M059J (cell line): ENCODE data around the gene APOL3. TPM values are rescaled to one million over a fixed set of nuclear protein-coding genes. Genes with fewer than 3 reads are reported as not detected.
"Not testable (repeated sequence)": the region's sequence is repeated elsewhere in the genome, so short reads cannot be mapped to it uniquely, and the experiment has no call there.

Experiments
- DNase-seq: peaks from one replicate; pipeline ENCODE4 v3.0.0-alpha.2; 2012; ENCODE audit warnings: low read depth
- total RNA-seq: library from RNA; depleted of rRNA; stranded (reverse); fragments of >200 nt; shearing (Covaris generic); gene quantifications from 2 replicates; pipeline ENCODE4 v1.2.3, GENCODE V29; 2014; rRNA removed

APOL3 gene
- total RNA-seq = 11.7 and 12.4 TPM in 2 replicates

GRCh38 chr22:36160499-36160942 is at the start of gene APOL3:
TSS of gene APOL3 (minus strand) at chr22:36160755. CDS start at chr22:36149055, 11,700 bp downstream.
- DNase-seq = peak; percentile 40

DNA sequence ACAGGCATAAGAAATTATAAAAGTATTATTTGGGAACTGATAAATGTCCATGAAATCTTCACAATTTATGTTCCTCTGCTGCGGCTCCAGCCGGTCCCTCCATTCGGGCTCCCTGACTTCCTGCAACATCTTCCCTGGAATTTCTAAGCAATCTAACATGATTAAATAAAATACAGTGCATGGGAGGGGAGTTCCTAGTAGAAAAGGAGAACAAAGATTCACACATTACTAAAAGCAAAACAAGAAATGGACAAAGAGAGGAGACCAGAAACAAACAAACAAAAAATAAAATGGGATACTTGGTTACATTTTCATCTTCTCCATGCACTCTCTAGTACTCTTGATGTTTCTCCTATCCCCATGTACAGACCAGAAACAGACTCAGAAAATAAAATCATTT is 49.7 kb upstream of the APOL3 start:
- DNase-seq = no peak

DNA sequence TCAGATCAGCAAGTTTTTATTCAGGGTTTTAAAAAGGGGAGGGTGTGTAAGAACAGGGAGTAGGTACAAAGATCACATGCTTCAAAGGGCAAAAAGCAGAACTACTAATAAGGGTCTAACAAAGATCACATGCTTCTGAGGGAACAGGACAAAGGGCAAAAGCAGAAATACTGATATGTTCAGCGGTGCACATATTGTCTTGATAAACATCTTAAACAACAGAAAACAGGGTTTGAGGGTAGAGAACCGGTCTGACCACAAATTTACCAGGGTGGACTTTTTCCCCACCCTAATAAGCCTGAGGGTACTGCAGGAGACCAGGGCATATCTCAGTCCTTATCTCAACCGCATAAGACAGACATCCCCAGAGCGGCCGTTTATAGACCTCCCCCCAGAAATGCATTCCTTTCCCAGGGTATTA is 48.9 kb upstream of the APOL3 start:
- DNase-seq = not testable (repeated sequence)

DNA sequence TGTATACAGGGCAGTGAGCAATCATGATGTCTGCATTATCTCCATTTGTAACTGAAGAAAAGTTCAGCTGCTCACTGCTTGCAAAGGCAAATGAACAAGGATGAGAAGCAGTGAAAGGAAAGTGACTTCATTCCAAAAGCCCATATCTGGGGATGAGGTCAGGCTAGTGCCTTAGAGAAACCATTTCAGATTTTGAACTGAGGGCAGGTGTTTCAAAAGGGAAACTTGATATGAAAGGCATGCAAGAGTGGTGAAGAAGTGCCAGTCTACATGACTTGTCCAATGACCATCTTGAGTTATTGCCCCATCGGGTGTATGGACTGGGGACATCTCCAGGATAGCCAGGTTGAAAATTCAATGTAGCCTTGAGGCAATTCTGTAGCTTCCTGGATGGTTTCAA is 48.4 kb upstream of the APOL3 start:
- no peak for DNase-seq

GRCh38 chr22:36208162-36208765 is 47.7 kb upstream of the APOL3 start:
- no peak for DNase-seq

- no peak for DNase-seq
Measured at GRCh38 chr22:36206255-36206654, 45.7 kb upstream of the APOL3 start.

- DNase-seq = not testable (repeated sequence)
Measured at GRCh38 chr22:36205573-36205972, 45.0 kb upstream of the APOL3 start.

DNA sequence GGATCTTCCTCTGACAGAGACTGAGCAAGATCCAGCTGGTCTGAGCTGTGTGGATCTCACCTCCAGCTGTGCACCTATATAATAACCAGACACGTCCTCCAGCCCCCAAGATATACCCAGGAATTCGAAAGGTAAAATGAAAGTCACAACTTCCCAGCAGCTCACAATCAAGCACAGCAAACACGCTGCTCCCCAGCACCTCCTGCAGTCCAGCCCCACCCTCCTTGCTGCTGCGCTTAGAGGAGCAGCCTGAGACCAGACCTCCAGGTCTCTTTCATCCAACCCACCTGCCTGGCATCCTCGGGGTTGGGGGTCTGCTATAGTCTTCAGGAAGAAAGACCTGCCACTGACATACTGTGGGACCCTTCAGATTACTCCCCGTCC is 44.1 kb upstream of the APOL3 start:
- DNase-seq = no peak

- no peak for DNase-seq
Measured at GRCh38 chr22:36204001-36204631, 43.6 kb upstream of the APOL3 start.

DNA sequence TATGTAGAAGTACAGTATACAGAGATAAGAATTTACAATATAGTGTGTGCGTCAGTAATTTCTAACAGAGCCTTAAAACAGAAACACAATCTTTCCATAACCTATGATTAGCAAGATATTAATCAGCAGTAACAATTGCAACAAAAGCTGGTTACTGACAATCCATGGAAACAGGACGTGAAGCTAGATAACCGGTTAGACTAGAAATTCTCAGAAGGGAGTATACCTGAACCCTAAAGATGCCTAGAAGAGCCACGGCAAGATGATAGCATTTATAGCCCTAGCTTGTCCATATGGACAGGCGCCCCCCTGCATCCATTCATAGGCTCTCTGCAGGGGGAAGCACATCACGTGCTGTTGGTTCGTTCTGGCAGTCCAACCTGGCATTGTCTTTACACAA is 42.9 kb upstream of the APOL3 start:
- not testable (repeated sequence) for DNase-seq

DNA sequence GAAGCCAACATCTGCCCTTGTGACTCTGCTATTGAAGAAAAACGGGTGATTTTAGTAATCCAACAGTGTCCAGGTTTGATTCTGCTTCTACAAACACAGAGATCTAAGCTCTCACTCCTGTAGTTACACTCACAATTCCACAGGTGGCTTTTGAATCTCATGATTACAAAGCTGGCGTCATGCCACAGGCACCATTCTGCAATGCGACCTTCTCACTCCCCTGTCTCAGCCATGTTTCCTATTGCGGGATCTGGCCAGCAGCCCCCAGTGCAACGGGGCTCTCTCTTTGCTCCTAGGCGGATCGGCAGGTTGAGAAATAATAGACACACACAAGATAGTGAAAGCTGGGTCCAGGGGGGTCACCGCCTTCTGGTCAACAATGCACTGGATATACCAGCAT is 42.4 kb upstream of the APOL3 start:
- DNase-seq = not testable (repeated sequence)

DNA sequence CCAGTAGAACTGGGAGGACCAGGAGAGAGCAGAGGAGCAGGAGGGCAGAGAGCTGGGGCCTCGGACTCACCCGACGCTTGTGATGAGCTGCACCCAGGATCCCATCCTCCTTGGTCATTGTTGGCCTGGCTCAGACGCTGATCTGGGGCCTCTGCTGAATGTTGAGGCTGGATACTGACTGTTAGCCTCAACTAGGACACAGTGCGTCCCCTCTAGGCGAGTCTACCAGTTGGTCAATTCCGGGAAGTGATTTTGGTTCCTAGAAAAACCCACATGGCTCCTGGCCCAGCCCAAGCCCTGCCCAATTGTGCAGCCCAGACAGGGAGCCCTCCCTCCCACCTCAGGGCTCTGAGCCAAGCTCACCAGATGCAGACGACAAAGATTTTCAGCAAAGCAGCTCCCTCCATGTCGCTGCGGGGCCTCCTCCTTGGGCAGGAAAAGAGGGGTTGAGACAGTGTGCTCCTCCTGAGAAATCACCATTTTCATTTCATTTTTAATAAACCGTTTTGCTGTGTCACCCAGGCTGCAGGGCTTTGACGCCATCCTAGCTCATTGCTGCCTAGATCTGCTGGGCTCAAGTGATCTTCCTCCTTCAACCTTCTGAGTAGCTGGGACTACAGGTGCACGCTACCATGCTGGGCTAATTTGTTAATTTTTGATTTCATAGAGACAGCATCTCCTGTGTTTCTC is 41.2 kb upstream of the APOL3 start, which contains the start of gene APOL4:
Gene APOL4, minus strand, starts transcription at position 180 of the 690 bp plus-strand sequence. Its CDS starts 75 bp downstream, at position 105.
- no peak for DNase-seq

GRCh38 chr22:36201025-36201424 is 40.5 kb upstream of the APOL3 start:
- not testable (repeated sequence) for DNase-seq

DNA sequence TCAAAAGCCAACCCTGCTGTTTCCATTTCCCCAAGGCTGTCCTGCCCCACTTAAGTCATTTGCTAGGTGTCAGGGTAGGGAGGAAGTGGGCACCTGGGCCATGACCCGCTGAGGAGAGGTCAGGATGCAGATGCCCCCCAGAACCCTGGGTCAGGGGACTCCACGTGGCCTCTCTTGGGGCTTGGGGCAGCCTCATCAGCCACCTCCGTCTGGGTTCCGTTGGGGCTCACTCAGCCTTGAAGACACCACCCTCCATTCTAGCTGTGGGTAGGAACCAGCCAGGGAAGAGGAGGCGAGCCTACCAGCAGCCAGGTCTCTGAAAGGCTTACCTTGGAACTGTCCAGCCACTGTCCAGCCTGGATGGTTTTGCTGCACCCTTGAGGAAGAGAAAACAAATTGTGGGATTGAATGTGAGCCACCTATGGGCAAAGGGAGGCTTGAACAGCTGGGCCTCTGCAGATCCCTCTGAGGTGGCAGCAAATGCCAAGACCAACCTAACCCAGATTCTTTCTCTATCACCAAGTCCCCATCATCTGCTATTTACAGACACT is 38.5 kb upstream of the APOL3 start:
- peak; percentile 28 for DNase-seq

- no peak for DNase-seq
Measured at GRCh38 chr22:36198536-36198935, 38.0 kb upstream of the APOL3 start.

DNA sequence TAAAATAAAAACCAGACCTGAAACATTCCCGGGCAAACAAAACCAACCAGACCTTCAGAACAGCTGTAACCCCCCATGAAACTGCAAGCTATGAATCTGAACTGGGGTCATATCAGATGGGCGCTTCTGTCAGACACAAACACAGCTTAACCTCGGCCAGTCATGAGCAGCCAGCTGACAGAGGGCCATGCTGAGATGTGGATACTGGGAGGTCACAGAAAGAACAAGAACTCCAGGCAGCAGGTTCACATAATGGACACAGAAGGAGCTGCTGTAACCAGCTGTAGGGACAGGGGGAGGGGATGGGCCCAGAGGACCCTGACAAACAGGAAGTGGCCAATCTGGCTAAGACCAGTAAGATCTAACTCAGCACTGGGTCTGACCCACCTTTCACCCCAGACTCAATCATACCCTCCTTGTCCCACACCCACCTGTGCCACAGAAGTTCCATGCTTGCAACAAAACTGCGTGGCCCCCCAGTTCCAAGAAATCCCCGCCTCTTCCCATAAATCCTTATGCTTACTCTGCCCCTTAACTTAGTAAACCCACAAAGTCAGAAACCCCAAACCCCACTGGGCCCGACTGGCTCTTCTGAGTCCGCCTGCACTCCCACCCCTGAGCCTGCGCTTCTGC is 37.1 kb upstream of the APOL3 start:
- no peak for DNase-seq

GRCh38 chr22:36197065-36197440 is 36.5 kb upstream of the APOL3 start:
- peak; percentile 14 for DNase-seq

DNA sequence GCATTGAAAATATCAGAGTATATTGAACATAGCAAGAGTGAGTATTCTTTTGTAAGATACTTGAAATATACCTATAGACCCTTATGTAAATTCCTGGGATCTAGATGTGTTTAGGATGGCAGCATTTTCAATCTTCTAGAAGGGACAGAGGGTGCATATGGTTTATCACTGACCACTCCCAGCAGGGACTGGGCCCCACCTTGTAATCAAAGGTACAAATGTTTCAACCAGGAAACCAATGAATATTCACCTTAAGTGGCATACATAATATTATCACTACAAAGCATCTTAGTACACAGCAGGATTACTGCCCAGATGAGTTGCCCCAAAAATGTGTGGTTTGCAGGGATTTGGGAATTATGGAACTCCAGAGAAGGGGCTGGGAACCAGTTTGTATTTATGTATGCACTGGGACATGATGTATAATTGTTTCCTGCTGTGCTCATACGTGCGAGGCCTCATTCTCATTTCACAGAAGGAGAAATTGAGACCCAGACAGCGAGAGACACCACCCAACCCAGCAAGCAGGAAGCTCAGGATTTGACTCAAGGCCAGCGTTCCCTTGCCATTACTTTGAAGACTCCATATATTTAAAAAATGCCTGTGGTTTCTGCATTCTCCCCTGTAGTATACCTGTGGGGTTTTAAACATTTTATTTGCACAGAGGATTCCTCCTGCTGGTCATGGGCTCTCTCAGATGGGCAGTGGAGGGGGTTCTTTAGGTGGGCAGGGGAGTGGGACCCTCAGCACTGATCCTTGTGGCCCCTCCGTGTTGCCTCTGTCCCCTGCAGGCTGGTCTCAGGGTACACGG is 35.9 kb upstream of the APOL3 start:
- DNase-seq = no peak

GRCh38 chr22:36194971-36195370 is 34.4 kb upstream of the APOL3 start:
- peak; percentile 54 for DNase-seq

DNA sequence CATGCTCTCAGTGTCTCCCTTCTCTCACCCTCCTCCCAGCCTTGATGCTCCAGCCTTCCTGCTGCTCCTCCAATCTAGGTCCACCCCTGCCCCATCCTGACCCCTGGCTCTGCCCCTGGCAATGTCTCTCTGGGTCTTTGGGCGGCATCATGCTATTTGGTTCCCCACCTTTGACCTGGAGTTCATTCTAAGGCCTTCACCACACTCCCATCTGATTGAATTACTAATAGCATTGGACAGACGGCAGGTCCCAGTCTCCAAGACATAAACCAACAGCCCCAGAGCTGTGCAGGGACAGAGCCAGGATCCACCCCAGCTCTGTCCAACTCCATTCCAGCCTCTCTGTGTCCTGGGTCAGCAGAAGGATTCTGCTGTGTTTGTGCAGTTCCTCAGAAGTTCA is 33.8 kb upstream of the APOL3 start:
- DNase-seq = no peak

- no peak for DNase-seq
Measured at GRCh38 chr22:36193577-36193976, 33.0 kb upstream of the APOL3 start.
